GM18526 (cell line): ENCODE results near the gene MAN2B2.
A peak's percentile ranks its signal among the peaks of the same experiment; 100 is the strongest.

Experiments
- POLR2A ChIP-seq: IDR thresholded peaks from 3 replicates; pipeline ENCODE4 v1.6.1; 2011; ENCODE audit not compliant: insufficient read length; ENCODE audit errors: extremely low read depth

Gene MAN2B2

GRCh38 chr4:6574747-6575502, at the start of gene MAN2B2:
Gene MAN2B2, plus strand, starts transcription at chr4:6575189. Its CDS starts 22 bp downstream, at chr4:6575211.
- peak; percentile 90 for TF ChIP-seq POLR2A

- no peak for TF ChIP-seq POLR2A
Observed at GRCh38 chr4:6525474-6525873, 49.5 kb upstream of the MAN2B2 start.

GRCh38 chr4:6526156-6526555, 48.8 kb upstream of the MAN2B2 start:
- TF ChIP-seq POLR2A, result no peak

- TF ChIP-seq POLR2A, result no peak
Observed at GRCh38 chr4:6526671-6527091, 48.3 kb upstream of the MAN2B2 start.

GRCh38 chr4:6527259-6527658, 47.7 kb upstream of the MAN2B2 start:
- no peak for TF ChIP-seq POLR2A

- TF ChIP-seq POLR2A, result no peak
Observed at GRCh38 chr4:6527683-6528595, 47.0 kb upstream of the MAN2B2 start.

- TF ChIP-seq POLR2A, result no peak
Observed at GRCh38 chr4:6529021-6529420, 46.0 kb upstream of the MAN2B2 start.

- no peak for TF ChIP-seq POLR2A
Observed at GRCh38 chr4:6530301-6530700, 44.7 kb upstream of the MAN2B2 start.

- no peak for TF ChIP-seq POLR2A
Observed at GRCh38 chr4:6530964-6531363, 44.0 kb upstream of the MAN2B2 start.

- no peak for TF ChIP-seq POLR2A
Observed at GRCh38 chr4:6532102-6532501, 42.9 kb upstream of the MAN2B2 start.

GRCh38 chr4:6532658-6533057, 42.3 kb upstream of the MAN2B2 start:
- TF ChIP-seq POLR2A, result no peak

GRCh38 chr4:6534050-6534449, 40.9 kb upstream of the MAN2B2 start:
- TF ChIP-seq POLR2A, result no peak

- TF ChIP-seq POLR2A, result no peak
Observed at GRCh38 chr4:6534618-6535328, 40.2 kb upstream of the MAN2B2 start.

GRCh38 chr4:6535329-6535692, 39.7 kb upstream of the MAN2B2 start:
- no peak for TF ChIP-seq POLR2A

- no peak for TF ChIP-seq POLR2A
Observed at GRCh38 chr4:6535706-6536105, 39.3 kb upstream of the MAN2B2 start.
